NCI-H526 treated with DMSO at 0.1 percent for 48 hours (cell line): ENCODE measurements around the gene RCOR1.
"Not testable (repeated sequence)": the region's sequence is repeated elsewhere in the genome, so short reads cannot be mapped to it uniquely, and the experiment has no call there.

ENCODE experiments used
- DNase-seq: peaks from one replicate; lab custom pipeline; 2025; lab: John Stamatoyannopoulos, UW

Gene RCOR1

DNA sequence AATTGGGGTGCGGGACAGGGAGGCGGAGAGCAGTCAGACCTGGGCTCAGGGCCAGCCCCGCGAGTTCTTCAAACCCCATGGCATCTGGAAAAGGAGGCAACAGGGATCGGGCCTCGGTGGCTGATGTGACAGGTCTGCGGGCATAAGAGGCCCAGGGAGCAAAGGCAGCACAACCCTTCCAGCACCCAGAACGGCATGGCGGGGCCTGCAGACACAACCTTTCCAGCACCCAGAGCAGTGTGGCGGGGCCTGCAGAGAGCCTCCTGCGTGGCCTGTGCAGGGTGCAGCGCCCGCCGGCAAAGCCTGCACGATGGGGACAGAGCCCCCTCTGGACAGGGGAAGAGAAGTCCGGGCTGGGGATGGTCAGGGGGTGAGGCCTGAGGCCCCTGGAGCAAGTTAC, 158.6 kb downstream of the RCOR1 start:
- DNase-seq, result no peak

DNA sequence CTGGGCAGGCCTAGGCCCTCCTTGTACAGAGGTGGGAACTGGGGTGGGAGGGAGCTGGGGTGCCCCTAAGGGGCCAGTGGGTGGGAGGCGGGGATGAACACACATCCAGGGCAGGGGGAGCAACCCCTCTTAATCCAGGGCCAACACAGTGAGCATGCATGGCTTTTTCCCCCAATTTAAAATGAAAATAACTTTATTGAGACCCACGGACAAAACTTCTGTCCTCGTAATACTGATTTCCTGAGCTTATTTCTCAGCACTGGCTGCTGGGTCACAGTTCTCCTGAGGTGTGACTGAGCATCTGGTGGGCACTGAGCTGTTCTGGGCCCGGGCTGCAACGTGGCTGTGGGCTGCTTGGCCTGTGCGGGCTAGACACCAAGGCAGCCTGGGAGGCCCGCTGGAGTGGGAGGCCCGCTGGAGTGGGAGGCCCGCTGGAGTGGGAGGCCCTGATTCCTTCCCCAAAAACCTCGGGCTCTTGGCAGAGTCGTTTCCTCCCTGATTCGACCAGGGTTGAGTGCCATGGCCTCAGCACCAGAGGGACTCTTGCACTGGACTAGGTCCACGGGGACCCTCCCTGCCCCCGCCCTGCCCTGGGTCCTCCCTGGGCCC, 159.9 kb downstream of the RCOR1 start:
- DNase-seq, result no peak

DNA sequence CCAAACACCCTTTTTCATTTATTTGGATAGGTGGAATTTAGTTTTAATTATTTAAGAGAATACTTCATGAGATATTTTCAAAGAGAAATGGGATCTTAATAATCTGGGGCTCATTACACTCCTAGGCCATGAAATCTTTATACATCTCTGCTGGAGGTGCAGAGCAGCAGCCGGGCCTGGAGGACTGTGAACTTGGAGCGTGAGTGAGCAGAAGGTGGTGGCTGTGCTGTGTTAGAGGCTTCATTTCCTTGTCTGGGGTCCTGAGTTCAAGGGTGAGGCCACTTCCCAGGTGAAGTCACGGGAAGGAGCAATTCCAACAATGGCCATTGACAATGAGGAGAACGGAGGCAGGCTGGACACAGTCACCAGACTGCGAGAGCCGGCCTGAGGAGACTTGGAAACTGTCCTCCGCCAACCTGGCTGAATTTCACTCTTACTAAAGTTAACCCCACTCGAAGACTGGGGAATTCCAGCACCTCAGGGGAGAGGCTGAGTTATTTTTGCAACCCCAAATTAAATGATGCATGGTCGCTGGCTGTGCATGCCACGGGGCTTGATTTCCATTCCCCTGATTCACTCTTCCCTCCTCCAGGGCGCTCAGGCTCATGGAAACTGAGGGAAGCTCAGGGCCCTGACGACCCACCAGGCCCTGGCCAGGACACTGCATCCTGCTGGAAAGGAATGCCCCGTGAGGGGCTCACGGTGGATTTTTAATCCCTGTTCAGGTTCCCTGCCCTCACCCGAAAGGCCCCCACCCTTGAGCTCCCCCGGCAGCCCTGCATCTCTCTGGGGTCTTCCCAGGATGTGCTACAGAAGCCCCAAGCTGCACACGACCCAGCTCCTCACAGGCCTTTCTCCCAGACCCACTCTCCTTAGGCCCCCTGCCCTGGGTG, 162.2 kb downstream of the RCOR1 start:
- no peak for DNase-seq

DNA sequence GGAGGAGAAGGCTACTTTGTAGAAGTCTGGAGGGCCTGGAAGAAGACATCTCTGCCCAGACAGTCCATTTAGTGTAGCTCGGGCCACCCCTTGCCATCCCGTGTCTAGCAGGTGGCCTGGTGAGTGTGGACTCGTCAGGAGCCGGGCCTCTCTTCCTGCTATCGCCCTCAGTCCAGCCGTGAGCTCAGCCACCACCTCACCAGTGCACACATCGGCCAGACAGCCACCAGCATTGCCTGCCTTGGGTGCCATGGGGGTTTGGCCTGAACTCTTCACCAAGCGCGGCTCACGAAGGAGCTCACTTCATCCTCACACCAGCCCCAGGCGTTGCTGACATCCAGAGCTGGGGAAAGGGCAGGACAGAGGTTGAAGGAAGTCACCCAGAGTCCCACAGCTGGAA, 165.2 kb downstream of the RCOR1 start:
- no peak for DNase-seq

DNA sequence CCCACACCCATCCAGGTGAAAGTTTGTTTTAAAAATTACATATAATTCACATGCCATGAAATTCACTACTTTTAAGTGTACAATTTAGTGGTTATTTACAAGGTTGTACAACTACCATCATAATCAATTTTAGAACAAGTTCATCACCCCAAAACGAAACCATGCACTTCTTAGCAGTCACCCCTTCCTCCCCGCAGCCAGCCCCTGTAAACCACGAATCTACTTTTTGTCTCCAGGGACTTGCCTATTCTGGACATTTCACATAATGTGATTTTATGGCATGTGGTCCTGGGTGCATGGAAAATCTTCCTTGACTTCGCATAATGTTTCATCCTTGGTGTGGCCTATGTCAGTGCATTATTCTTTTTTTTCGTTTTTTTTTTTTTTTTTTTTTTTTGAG, 165.6 kb downstream of the RCOR1 start:
- DNase-seq, result no peak

DNA sequence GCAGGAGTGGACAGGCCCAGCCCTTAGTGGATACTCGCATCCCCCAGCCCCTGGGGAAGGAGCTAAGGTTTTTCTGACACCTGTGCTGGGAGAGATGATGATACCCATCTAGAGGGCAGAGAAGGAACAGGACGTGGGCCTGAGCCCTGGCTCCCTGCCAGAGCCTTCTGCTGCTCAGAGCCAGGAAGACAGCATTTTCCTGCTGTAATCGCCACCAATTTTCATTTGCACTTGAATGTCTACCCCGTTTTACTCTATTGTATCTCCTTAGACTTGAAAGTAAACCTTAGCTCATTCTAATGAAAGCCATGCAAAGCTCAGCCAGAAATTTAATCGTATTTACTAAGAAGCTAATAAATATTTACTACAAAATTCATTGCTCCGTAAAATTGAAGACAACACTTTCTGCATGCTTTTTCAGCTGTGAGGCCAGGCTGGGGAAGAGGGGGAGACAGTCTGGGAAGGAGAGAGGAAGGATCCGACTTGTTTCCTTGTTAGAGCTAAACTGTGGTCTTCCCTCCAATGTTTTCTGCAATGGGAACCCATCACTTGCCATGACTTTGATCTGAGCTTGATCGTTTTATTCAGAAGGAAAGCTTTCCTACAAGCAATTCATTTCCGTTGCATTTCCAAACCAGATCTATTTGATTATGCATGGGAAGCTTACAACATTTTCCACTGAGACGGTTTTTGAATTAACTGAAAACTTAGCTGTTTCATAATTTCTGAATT, 167.2 kb downstream of the RCOR1 start:
- DNase-seq, result no peak

DNA sequence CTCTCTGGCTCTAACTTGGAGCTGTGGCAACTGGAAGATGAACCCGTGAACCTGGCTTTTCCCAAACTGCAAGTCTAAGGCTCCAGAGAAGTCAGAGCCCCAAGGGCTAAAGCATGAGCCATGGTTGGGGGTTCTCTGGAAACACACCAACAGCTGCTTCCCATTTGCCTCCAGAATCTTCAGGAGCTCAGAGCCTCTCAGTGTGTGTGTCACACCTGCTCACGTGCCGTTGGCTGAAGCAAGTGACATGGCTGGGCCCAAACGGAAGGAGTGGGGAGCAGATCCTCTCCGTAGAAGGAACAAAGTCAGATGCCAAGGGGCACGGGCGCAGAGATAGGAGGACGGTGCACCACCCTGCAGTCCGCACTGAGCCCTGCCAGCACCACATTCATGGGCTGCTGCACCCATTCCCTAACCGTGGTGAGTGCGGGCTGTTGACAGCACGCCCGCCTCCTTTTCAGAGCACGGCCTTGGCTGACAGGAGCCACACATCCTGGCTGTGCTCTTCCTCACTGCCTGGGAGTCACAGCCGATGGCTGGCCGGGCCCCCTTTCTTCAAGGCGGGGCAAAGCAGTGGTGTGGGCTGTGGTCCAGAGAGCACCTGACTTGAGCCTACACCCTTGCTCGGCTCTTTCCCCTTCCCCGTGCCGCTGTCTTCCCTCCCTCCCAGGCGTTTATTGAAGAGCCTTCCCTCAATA, 168.2 kb downstream of the RCOR1 start:
- DNase-seq, result no peak

DNA sequence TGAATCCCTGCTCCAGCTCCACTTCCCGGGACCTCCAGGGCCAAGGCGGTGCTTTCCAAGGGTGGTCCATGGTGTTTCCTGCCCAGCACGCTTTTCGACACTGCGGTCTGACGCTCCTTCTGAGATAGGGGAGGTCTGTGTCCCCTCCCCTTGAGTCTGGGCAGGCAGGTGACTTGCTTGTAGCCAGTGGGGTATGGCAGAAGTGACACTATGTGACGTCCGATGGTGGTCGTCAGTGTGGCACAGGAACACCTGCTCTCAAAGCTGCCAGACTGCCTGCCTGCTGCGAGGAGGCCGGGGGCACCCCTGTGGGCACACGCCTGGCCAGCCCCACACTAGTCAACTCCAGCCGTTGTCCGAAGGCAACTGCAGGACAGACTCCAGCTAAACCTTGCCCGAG, 168.8 kb downstream of the RCOR1 start:
- no peak for DNase-seq

DNA sequence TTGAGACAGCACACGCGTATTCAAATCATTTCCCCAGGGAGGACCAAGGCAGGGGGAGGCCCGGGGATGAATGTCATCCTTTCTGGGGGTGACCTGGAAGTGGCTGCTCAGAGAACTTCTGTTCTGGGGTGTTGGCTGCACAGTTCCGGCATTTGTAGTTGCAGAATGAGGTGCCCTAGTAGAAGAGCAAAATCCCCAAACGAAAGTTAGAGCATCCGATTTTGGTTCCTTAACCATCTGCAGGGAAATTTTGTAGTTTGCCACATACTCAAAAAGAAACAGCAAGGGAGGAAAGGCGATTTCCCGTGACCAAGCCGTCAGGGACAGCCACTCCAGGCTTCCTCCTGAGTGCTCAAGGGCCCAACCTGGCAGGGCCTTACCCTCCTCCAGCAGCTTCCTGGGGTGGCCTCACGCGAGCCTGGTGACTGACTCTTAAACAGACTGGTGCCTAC, 171.8 kb downstream of the RCOR1 start:
- DNase-seq, result no peak

DNA sequence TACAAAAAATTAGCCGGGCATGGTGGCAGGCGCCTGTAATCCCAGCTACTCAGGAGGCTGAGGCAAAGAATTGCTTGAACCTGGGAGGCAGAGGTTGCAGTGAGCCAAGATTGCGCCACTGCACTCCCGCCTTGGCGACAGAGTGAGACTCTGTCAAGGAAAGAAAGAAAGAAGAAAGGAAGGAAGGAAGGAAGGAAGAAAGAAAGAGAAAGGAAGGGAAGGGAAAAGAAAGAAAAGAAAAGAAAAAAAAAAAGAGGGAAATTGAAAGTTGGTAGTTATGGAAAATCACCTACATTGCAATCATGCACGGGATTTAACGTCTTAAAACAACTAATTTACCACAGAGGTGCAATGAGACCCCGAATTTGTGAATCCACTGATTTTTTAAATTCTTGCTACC, 173.3 kb downstream of the RCOR1 start:
- DNase-seq, result not testable (repeated sequence)

DNA sequence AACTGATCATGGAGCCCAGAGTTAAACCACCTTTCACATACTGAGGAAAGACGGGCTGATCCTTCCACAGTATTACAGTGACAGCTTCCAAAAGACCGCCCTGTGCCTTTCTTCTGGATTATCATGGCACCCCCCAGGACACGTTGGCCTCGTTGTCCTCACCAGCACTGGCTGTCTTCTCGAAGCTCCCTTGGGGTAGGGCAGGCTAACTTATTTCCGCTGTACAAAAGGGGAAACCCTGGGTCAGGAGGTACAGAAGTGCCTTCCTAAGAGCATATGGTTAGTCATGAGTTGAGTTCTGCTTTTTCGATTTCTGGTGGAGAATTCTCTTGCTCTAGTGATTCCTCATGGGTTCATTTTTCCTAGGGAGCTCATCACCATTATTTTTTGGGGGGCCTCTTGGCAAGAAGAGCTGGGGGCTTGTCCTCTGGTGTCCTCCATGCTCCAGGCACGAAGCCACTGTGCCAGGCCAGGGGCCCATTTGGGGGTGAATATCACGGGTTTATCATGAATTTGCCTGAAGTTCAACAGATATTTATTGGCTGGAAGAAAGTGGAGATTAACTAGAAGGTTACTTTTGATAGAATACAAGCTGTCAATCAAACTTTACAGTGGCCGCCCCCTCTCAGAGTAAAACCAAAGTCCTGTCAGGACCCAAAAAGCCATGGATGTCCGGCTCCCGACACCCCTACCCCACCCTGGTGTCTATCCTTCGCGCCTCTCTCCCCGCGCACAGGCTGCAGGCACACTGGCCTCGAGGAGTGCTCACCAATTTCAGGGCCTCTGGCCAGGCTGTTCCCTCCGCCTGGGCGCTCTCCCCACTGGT, 176.0 kb downstream of the RCOR1 start:
- no peak for DNase-seq

DNA sequence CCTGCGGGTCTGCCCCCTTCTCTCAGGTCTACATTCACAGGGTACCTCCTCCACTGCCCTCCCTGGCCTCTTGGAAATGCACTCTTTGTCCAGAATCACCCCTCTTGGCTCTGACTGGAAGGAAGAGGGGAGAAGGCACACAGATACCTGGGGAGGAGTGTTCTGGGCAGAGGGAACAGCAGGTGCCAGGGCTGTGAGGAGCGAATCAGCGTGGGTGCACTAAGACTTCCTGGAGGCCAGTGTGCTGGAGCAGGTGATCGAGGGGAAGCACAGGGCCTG, 176.5 kb downstream of the RCOR1 start:
- DNase-seq, result no peak

DNA sequence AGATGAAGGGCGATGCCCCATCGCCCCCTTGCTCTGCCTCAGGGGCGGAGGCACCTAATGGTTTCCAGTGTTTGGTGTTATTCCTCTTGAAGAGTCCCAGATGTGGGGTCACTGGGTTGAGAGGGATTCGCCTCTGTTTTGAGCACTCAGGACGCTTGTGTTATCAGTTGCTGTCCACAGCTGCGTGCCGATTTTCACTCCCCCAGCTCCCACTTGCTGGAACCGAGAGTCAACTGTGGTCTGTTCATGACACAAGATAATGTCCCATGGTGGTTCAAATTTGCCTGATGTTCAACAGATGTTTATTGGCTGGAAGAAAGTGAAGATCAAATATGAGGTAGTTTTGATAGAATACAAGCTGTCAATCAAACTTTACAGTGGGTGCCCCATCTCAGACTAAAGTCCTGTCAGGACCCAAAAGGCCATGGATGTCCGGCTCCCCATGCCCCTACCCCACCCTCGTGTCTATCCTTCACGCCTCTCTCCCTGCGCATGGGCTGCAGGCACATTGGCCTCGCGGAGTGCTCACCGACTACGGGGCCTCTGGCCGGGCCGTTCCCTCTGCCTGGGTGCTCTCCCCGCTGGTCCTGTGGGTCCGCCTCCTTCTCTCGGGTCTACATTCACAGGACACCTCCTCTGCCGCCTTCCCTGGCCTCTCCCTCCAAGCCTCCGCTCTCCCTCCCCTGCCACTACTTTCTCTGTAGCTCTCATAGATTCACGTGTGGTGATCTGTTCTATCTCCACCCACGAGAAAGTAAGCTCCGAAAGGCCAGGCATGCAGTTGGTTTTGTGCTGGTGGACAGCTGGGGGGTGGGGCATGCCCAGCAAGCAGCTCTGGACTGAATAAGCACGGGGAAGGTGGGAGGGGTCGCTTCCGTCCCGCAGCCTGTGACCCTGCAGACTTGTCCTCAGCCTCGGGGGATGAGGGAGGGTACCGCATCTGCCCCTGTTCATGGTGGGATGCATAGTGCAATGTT, 178.0 kb downstream of the RCOR1 start:
- DNase-seq, result no peak

DNA sequence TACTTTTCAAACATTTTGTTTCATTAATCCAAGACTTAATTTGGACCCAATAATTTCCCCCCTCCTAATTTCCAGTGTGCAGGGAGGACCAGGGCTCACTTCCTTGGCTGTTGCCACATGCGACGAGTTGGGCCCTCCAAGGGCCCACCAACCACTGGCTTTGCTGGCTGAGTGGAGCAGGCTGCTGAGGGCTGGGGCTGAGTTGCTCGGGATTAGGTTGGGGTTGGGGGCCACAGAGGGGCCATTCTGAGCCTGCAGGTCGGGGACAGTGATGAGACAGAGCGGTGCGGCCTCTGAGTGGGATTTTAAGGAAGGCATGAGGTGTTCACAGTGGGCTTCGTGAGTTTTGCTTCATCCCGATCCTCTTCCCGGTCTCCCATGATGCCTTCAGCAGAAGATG, 178.7 kb downstream of the RCOR1 start:
- DNase-seq, result no peak

DNA sequence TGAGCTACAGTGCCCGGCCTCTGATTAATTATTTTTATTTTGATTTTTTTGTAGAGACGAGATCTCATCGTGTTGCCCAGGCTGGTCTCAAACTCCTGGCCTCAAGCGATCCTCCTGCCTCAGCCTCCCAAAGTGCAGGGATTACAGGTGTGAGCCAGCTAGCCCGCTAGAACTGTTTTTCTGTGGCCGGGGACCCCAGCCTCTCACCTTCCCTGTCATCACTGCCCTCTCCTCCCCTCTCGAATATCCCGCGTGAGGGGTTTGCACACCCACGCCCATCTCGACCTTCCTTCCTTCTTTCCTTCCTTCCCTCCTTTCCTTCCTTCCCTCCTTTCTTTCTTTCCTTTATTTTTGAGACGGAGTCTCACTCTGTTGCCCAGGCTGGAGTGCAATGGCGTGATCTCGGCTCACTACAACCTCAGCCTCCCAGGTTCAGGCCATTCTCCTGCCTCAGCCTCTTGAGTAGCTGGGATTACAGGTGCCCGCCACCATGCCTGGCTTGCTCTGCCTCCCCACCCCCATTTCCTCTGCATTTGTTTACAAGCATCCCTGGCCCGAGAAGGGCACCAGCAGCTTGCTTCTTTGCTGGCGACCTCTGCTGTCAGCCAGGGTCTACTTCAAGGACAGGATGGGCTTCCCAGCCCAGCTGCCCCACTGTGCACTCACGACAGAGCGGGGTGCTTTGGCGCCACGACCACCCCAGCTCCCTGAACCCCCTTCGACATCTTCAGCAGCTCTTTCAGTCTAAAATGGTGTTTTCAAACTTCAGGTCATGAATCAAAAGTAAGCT, 180.5 kb downstream of the RCOR1 start:
- peak; percentile 21 for DNase-seq

DNA sequence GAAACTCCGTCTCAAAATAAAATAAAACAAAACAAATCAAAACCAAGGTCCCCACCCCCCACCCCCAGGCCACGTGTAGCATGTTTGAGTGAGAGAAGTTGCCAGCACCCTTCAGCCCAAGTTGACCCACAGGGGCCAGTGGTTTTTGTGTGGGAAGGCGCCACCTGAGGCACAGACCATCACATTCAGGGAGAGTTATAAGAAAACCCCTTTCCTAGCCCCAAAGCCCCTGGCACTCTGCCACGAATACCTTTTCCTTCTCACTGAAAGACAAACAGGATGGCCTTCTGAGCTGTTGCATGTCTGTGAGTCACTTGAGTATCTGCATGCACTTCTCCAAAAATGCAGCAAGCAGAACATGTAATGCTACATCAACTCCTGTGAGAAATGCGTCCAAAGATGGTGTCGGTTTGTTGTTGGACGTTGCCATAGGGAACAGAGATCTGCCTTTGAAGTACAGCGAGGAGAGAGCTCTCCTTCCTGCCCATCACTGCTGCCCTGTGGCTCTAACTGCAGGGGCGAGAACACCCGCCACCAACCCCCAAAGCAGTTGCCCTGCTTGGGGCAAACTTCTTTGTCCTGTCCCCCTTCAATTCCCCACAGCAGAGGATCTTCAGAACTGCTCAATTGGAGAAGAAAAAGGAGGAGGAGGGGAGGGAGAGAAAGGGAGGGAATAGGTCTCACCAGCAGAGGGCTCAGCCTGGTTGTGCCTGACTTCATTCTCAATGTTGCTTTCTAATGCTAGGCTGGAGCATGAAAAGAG, 182.1 kb downstream of the RCOR1 start:
- peak; percentile 57 for DNase-seq

DNA sequence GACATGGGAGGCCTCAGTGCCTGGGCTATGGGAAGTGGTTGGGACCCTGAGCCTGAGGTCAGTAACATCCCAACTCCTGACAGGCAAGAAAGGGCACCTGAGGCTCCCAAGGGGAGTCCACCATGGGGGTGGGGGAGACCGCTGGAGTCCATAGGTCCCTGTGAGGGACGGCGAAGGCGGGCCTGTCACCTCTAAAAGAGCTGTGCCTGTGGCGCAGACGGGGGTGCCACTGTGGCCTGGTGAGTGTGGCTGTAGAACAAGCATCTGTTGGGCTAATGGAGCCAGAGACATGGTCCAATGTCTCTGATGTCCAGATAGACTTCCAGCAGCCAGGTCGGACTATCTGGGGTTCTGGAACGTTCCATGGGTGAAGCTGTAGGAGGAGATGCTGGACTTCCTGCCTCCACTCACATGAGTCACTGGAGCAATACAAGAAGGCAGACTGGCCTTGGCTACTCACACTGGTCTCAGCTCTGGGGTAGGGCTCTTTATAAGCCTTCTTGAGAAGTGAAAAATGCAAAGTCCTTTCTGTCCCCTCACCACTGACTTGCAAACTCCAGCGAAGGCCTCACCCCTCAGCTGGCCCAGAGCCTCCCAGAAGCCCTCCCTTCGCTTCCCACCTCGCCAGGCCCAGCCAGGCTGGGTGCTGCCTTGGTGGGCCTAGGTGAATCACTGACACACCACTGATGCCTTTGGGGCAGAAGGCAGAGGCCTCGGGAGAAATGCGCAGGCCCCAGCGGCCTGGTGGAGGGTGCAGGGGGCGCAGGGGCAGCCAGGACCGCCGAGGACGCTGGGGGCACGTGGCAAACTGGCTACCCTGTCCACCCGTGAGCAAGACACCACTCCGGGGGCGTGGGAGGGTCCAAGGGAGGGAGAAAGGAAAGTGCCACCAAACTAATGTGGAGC, 183.7 kb downstream of the RCOR1 start:
- DNase-seq, result no peak
